Measurements from ENCODE around the gene IL17RA. TPM values are rescaled to one million over a fixed set of nuclear protein-coding genes. Genes with fewer than 3 reads are reported as not detected.

IL17RA gene
- total and polyA plus RNA-seq, 2 experiments from 2014 or later, result 3.2 to 9.6 TPM

DNA sequence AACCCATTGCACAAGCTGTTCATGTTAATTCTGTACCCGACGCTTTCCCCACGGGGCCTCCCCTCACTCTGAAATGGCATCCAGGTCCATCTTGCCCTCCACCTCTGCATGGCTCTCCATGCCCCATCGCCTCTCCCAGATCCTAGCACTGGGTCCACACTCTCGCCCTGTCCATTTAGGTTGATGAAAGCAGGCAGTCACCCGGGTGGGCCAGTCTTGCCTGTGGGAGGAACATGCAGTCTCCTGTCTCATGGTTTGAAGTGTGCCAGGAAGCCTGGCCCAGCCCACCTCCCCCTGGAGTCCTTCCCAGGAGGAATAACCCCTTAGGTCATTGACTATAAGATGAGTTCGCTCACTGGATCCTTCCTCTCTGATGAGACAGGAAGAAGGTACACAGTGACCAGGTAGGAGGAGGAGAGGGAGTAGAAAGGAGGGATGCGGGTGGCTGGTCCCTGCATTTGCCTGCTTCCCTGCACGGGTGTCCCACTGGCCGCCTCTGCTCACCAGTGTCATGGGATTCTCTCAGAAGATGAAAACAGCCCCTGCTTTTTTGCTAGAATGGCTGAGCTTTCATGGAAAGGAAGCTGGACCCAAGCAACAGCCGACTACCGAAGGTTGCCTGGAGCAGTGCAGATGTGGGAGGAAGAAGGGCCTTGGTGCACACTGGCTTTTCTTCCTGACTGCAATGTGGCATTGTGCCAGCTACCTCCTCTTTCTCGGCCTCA is 29.5 kb downstream of the IL17RA start:
- ATAC-seq (no peak), DNase-seq (ENCODE audit: low spot score) (no peak)
- no peak overlapping the region for H3K4me3 Mint-ChIP-seq
- H3K4me1 Mint-ChIP-seq, result peaks cover 35% of the 10 kb centered on the region
- no peaks in the 10 kb centered on the region; the same call in 2 of the 3 replicates for H3K9me3 Mint-ChIP-seq
- no peak for TF ChIP-seq ETS1 (IDR thresholded peaks at IDR 0.05)
- TF ChIP-seq ZNF331 (CRISPR knock-in tag; IDR thresholded peaks at IDR 0.05; ENCODE audit: low read depth), result no peak
- no peak for TF ChIP-seq NANOG (IDR thresholded peaks at IDR 0.05; ENCODE audit: borderline replicate concordance)
- no peak for TF ChIP-seq POLR2AphosphoS5 (IDR thresholded peaks at IDR 0.05; ENCODE audit: low read depth)
- Histone ChIP-seq H3K4me3 (no peak overlapping the region), H3K27ac (ENCODE audit: low read depth) (no peak overlapping the region), H2AFZ (no peak overlapping the region), H4K20me1 (replicated peaks; ENCODE audit: insufficient read depth) (peaks cover 3% of the 10 kb centered on the region; the same call in 1 of the 2 replicates), H3K4me2 (no peak overlapping the region), H3K79me2 (replicated peaks; ENCODE audit: insufficient read depth) (no peaks in the 10 kb centered on the region), H3F3A (replicated peaks; ENCODE audit: low read depth) (0 out of 2 replicates have a peak, but pooled peaks cover 7% of the 10 kb centered on the region), H3K9me2 (ENCODE audit: insufficient read depth) (no peaks in the 10 kb centered on the region), H3K36me3 (ENCODE audit: insufficient read depth) (no peaks in the 10 kb centered on the region), H3K4me1 (ENCODE audit: insufficient read depth) (peaks cover 16% of the 10 kb centered on the region; the same call in 1 of the 2 replicates), H3K27me3 (ENCODE audit: insufficient read depth) (peaks cover 4% of the 10 kb centered on the region; the same call in 1 of the 2 replicates)
- no peak overlapping the region for H3K27ac Mint-ChIP-seq
- peaks cover 7% of the 10 kb centered on the region for H3K27me3 Mint-ChIP-seq (ENCODE audit: insufficient read depth, low read depth, poor library complexity)
- peaks cover 3% of the 10 kb centered on the region; the same call in 2 of the 3 replicates for H3K36me3 Mint-ChIP-seq (ENCODE audit: low read depth)

GRCh38 chr22:17114898-17115235 is 30.1 kb downstream of the IL17RA start:
- H3K4me3 Mint-ChIP-seq, result no peak overlapping the region
- no peaks in the 10 kb centered on the region for H3K9me2 ChIP-seq (ENCODE audit: insufficient read depth)
- no peak for DNase-seq (ENCODE audit: low spot score)

More at GRCh38 chr22:17114898-17115235, 30.1 kb downstream of the IL17RA start:
- peaks cover 35% of the 10 kb centered on the region for H3K4me1 Mint-ChIP-seq
- Histone ChIP-seq H3K27me3 (ENCODE audit: insufficient read depth) (peaks cover 9% of the 10 kb centered on the region; the same call in 1 of the 2 replicates), H3F3A (replicated peaks; ENCODE audit: low read depth) (0 out of 2 replicates have a peak, but pooled peaks cover 7% of the 10 kb centered on the region), H3K36me3 (ENCODE audit: insufficient read depth) (no peaks in the 10 kb centered on the region), H4K20me1 (replicated peaks; ENCODE audit: insufficient read depth) (peaks cover 3% of the 10 kb centered on the region; the same call in 1 of the 2 replicates), H3K4me2 (no peak overlapping the region), H3K4me1 (ENCODE audit: insufficient read depth) (peaks cover 16% of the 10 kb centered on the region; the same call in 1 of the 2 replicates), H3K4me3 (no peak overlapping the region), H2AFZ (no peak overlapping the region), H3K27ac (ENCODE audit: low read depth) (no peak overlapping the region), H3K79me2 (replicated peaks; ENCODE audit: insufficient read depth) (no peaks in the 10 kb centered on the region)
- H3K27me3 Mint-ChIP-seq (ENCODE audit: insufficient read depth, low read depth, poor library complexity), result peaks cover 9% of the 10 kb centered on the region
- no peak for ATAC-seq
- no peak overlapping the region for H3K27ac Mint-ChIP-seq
- TF ChIP-seq, protein P1, sequence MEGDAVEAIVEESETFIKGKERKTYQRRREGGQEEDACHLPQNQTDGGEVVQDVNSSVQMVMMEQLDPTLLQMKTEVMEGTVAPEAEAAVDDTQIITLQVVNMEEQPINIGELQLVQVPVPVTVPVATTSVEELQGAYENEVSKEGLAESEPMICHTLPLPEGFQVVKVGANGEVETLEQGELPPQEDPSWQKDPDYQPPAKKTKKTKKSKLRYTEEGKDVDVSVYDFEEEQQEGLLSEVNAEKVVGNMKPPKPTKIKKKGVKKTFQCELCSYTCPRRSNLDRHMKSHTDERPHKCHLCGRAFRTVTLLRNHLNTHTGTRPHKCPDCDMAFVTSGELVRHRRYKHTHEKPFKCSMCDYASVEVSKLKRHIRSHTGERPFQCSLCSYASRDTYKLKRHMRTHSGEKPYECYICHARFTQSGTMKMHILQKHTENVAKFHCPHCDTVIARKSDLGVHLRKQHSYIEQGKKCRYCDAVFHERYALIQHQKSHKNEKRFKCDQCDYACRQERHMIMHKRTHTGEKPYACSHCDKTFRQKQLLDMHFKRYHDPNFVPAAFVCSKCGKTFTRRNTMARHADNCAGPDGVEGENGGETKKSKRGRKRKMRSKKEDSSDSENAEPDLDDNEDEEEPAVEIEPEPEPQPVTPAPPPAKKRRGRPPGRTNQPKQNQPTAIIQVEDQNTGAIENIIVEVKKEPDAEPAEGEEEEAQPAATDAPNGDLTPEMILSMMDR (conservative IDR thresholded peaks at IDR 0.05; ENCODE audit: low read depth in 2 of 2), result no peak
- TF ChIP-seq ETS1 (IDR thresholded peaks at IDR 0.05) (no peak), STAT1 (IDR thresholded peaks at IDR 0.05; ENCODE audit: unreplicated experiment) (no peak), ZNF331 (CRISPR knock-in tag; IDR thresholded peaks at IDR 0.05; ENCODE audit: low read depth) (no peak), EZH2phosphoT487 (IDR thresholded peaks at IDR 0.05; ENCODE audit: unreplicated experiment) (no peak), JUNB (IDR thresholded peaks at IDR 0.05; ENCODE audit: unreplicated experiment) (no peak)
- no peaks in the 10 kb centered on the region; the same call in 2 of the 3 replicates for H3K9me3 Mint-ChIP-seq
- peaks cover under 1% of the 10 kb centered on the region; the same call in 2 of the 3 replicates for H3K36me3 Mint-ChIP-seq (ENCODE audit: low read depth)
